Measurements from ENCODE around the gene SPINDOC.
A peak's percentile ranks its signal among the peaks of the same experiment; 100 is the strongest.
"Not testable (repeated sequence)": the region's sequence is repeated elsewhere in the genome, so short reads cannot be mapped to it uniquely, and the experiment has no call there.

Gene SPINDOC

GRCh38 chr11:63858628-63859550 is 45.6 kb downstream of the SPINDOC start:
- DNase-seq = no peak

GRCh38 chr11:63862923-63863322 is 49.7 kb downstream of the SPINDOC start:
- peak; percentile 15 for DNase-seq

- DNase-seq = not testable (repeated sequence)
Measured at GRCh38 chr11:63863620-63864019, 50.4 kb downstream of the SPINDOC start.

- no peak for DNase-seq
Measured at GRCh38 chr11:63866211-63866610, 53.0 kb downstream of the SPINDOC start.

GRCh38 chr11:63867511-63867910 is 54.3 kb downstream of the SPINDOC start:
- no peak for DNase-seq

- DNase-seq = no peak
Measured at GRCh38 chr11:63868399-63869064, 55.3 kb downstream of the SPINDOC start.

GRCh38 chr11:63869171-63869591 is 55.9 kb downstream of the SPINDOC start:
- no peak for DNase-seq

- DNase-seq = no peak
Measured at GRCh38 chr11:63869683-63870082, 56.4 kb downstream of the SPINDOC start.

GRCh38 chr11:63870351-63871140 is 57.3 kb downstream of the SPINDOC start:
- no peak for DNase-seq

- no peak for DNase-seq
Measured at GRCh38 chr11:63871962-63872799, 58.9 kb downstream of the SPINDOC start.

- no peak for DNase-seq
Measured at GRCh38 chr11:63872800-63873197, 59.5 kb downstream of the SPINDOC start.

GRCh38 chr11:63873311-63873710 is 60.1 kb downstream of the SPINDOC start:
- DNase-seq = no peak

- DNase-seq = no peak
Measured at GRCh38 chr11:63874511-63874910, 61.3 kb downstream of the SPINDOC start.

- no peak for DNase-seq
Measured at GRCh38 chr11:63875506-63876065, 62.3 kb downstream of the SPINDOC start.

- no peak for DNase-seq
Measured at GRCh38 chr11:63876616-63877015, 63.4 kb downstream of the SPINDOC start.

Data from NCI-H748 treated with DMSO at 0.1 percent for 48 hours (cell line).